ENCODE data around the gene RSAD1. TPM values are rescaled to one million over a fixed set of nuclear protein-coding genes. Genes with fewer than 3 reads are reported as not detected.

RSAD1 gene
- total and polyA plus RNA-seq, 2 donors (not counting 3 experiments of a cell fraction or from before 2014, with no cell fraction given), result 20.3 to 35.5 TPM

DNA sequence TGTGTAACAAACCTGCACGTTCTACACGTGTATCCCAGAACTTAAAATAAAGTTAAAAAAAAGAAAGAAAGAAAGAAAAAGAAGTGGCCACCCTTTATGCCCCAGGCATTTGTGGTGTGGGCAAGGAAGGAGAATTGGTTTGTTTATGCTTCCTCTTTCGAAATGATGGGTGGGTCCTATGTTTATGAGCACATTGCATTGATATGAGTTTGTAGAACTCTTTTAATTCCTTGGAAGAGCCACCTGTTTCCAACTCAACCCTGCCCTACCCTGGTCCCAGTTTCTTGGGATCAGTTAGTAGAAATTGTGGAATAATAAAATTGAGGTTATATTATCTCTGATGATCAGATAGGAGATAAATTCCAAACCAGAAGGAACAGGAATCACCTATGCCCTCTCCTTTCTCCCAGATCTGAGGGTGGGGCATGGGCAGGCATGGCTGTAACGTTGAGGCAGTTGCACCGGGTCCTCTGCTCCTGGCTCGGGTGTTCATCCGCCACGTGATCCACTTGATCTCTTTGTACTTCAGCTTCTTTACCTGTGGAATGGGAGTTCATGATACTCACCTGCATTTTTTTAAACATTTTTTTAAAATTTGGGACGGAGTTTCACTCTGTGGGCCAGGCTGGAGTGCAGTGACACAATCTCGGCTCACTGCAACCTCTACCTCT lies 25.9 kb upstream of the RSAD1 start:
- Histone ChIP-seq H2AFZ (ENCODE audit: low read depth, low read length) (no peak overlapping the region), H3K9me1 (replicated peaks; ENCODE audit: control insufficient read depth, extremely low read depth, insufficient read depth, low read length) (no peaks in the 10 kb centered on the region), H3K27me3 (ENCODE audit: control insufficient read depth in 2 of 2, insufficient read depth in 2 of 2, low read length in 2 of 2) (no peaks in the 10 kb centered on the region), H3K4me2 (ENCODE audit: insufficient read depth, low read length) (no peak overlapping the region), H4K20me1 (replicated peaks; ENCODE audit: control insufficient read depth, extremely low read depth, insufficient read depth, low read length) (no peaks in the 10 kb centered on the region), H3K9ac (replicated peaks; ENCODE audit: extremely low read depth, insufficient read depth, low read length) (no peak overlapping the region), H3K4me3 (replicated peaks in 1 of 3; ENCODE audit: insufficient read depth in 1 of 3, low read depth in 1 of 3, low read length in 3 of 3) (no peak overlapping the region), H3K9me3 (replicated peaks; ENCODE audit: control insufficient read depth, insufficient read depth, low read length) (no peaks in the 10 kb centered on the region), H3K36me3 (ENCODE audit: control insufficient read depth in 2 of 2, extremely low read depth in 1 of 2, insufficient read depth in 2 of 2, low read length in 2 of 2) (no peaks in the 10 kb centered on the region), H3K79me2 (ENCODE audit: control insufficient read depth, insufficient read depth, low read length) (no peaks in the 10 kb centered on the region), H3K27ac (ENCODE audit: insufficient read depth, low read depth, low read length) (no peak overlapping the region), H3K4me1 (ENCODE audit: control insufficient read depth, extremely low read depth, insufficient read depth, low read length) (no peaks in the 10 kb centered on the region)
- dilution Hi-C loops (cut with MboI; ENCODE audit: extremely low pct_ligation_motif_present, low sequenced_read_pairs) (no loop called here), intact Hi-C loops (cut with micrococcal nuclease) (no loop called here)
- BruUV-seq (replicated peaks), result no TSS peak
- TF ChIP-seq POLR2AphosphoS5 (IDR thresholded peaks at IDR 0.05; ENCODE audit: insufficient read depth, low read depth, low read length) (no peak), JUN (IDR thresholded peaks at IDR 0.05; ENCODE audit: borderline replicate concordance, insufficient read depth, insufficient read length, low read depth) (no peak), MYC (IDR thresholded peaks at IDR 0.05; ENCODE audit: low read depth, low read length) (no peak), POLR2A (IDR thresholded peaks at IDR 0.05; ENCODE audit: low read depth, low read length) (no peak), EZH2 (IDR thresholded peaks at IDR 0.05; ENCODE audit: borderline replicate concordance, low read depth, low read length, severe bottlenecking) (no peak)
- TF ChIP-seq, protein P1, sequence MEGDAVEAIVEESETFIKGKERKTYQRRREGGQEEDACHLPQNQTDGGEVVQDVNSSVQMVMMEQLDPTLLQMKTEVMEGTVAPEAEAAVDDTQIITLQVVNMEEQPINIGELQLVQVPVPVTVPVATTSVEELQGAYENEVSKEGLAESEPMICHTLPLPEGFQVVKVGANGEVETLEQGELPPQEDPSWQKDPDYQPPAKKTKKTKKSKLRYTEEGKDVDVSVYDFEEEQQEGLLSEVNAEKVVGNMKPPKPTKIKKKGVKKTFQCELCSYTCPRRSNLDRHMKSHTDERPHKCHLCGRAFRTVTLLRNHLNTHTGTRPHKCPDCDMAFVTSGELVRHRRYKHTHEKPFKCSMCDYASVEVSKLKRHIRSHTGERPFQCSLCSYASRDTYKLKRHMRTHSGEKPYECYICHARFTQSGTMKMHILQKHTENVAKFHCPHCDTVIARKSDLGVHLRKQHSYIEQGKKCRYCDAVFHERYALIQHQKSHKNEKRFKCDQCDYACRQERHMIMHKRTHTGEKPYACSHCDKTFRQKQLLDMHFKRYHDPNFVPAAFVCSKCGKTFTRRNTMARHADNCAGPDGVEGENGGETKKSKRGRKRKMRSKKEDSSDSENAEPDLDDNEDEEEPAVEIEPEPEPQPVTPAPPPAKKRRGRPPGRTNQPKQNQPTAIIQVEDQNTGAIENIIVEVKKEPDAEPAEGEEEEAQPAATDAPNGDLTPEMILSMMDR (IDR thresholded peaks at IDR 0.05; ENCODE audit: extremely low read depth in 1 of 2, insufficient read depth in 1 of 2, low read depth in 1 of 2, low read length in 2 of 2), result no peak
- CTCF ChIA-PET, result interaction anchor here (1.0 kb wide), 1 partner anchor 56 kb away, joined by 3 read pairs; the partner anchor contains the start of gene LRRC59
- FAIRE-seq, result no peak
- POLR2A ChIA-PET, result no interaction called here
- DNase-seq (ENCODE audit: low read depth, low spot score), result no peak
